ENCODE measurements around the gene TMX1. TPM values are rescaled to one million over a fixed set of nuclear protein-coding genes. Genes with fewer than 3 reads are reported as not detected.

Gene TMX1
- total and polyA plus RNA-seq, 2 of the 8 experiments (the other 6 are each of a cell fraction or from before 2014, with no cell fraction given): 26.6 to 84.0 TPM

GRCh38 chr14:51209457-51209856, 30.6 kb upstream of the TMX1 start:
- Histone ChIP-seq H2BK5ac (ENCODE audit: low read depth, low read length) (no peak overlapping the region), H4K91ac (replicated peaks; ENCODE audit: insufficient read length, low read length) (no peak overlapping the region), H3K79me1 (ENCODE audit: low read depth, low read length) (no peaks in the 10 kb centered on the region), H4K5ac (ENCODE audit: insufficient read length, low read depth, low read length) (no peak overlapping the region), H4K20me1 (replicated peaks in 1 of 2; ENCODE audit: control insufficient read depth in 1 of 2, insufficient read depth in 2 of 2, low read length in 2 of 2) (no peaks in the 10 kb centered on the region), H3K4me3 (ENCODE audit: extremely low read depth in 1 of 4, insufficient read depth in 2 of 4, low read depth in 3 of 4, low read length in 4 of 4) (no peak overlapping the region), H3K14ac (ENCODE audit: insufficient read length) (no peak overlapping the region), H3K79me2 (ENCODE audit: control insufficient read depth in 1 of 2, insufficient read depth in 2 of 2, low read length in 2 of 2) (no peaks in the 10 kb centered on the region), H3K23ac (ENCODE audit: insufficient read length) (no peak overlapping the region), H3K4me2 (ENCODE audit: insufficient read depth in 1 of 2, low read depth in 2 of 2, low read length in 2 of 2) (no peak overlapping the region), H2BK20ac (ENCODE audit: low read length) (no peak overlapping the region), H3K4ac (replicated peaks; ENCODE audit: insufficient read length, low read depth, low read length) (no peak overlapping the region), H3K27me3 (replicated peaks in 1 of 4; ENCODE audit: control insufficient read depth in 3 of 4, extremely low read depth in 1 of 4, insufficient read depth in 3 of 4, low read length in 3 of 4) (no peaks in the 10 kb centered on the region), H2BK120ac (replicated peaks; ENCODE audit: low read depth, low read length) (no peak overlapping the region), H3K18ac (ENCODE audit: extremely low read depth, low read length) (no peak overlapping the region), H3K23me2 (ENCODE audit: low read depth, low read length) (no peaks in the 10 kb centered on the region), H2AFZ (ENCODE audit: low read length) (no peak overlapping the region), H3K9me3 (ENCODE audit: insufficient read depth in 2 of 2, low read depth in 1 of 2, low read length in 1 of 2) (no peaks in the 10 kb centered on the region), H3K36me3 (ENCODE audit: control insufficient read depth in 2 of 4, insufficient read depth in 4 of 4, low read length in 3 of 4) (no peaks in the 10 kb centered on the region), H3K4me1 (replicated peaks in 1 of 4; ENCODE audit: control insufficient read depth in 3 of 4, insufficient read depth in 4 of 4, low read length in 3 of 4) (no peaks in the 10 kb centered on the region), H3K9ac (replicated peaks in 1 of 4; ENCODE audit: extremely low read depth in 1 of 4, low read depth in 3 of 4, low read length in 3 of 4) (no peak overlapping the region), H4K8ac (ENCODE audit: extremely low read depth, insufficient read depth, low read length) (no peak overlapping the region), H3K27ac (ENCODE audit: low read depth, low read length) (no peak overlapping the region), H2AK5ac (ENCODE audit: low read depth, low read length) (no peak overlapping the region), H3K56ac (replicated peaks; ENCODE audit: insufficient read length, low read depth, low read length) (no peak overlapping the region), H2BK15ac (ENCODE audit: low read length) (no peak overlapping the region), H2BK12ac (ENCODE audit: low read depth, low read length) (no peak overlapping the region)
- DNase-seq (ENCODE audit: low read depth in 1 of 2, low spot score in 2 of 2) (no peak), FAIRE-seq (no peak)
- ChIA-PET POLR2A (ENCODE audit: partially characterized antibody) (no interaction called here), CTCF (ENCODE audit: partially characterized antibody) (interaction anchor here (3.3 kb wide), 1 partner anchor 9 kb away, joined by 18 read pairs; no protein-coding TSS in a partner anchor)
- WGBS, 2 experiments (ENCODE audit: extremely low coverage in 1 of 2, insufficient coverage in 1 of 2, insufficient read length in 1 of 2, insufficient replicate concordance in 2 of 2, low coverage in 1 of 2, low lambda C conversion rate in 2 of 2, missing lambda C conversion rate in 1 of 2): 80% methylated on average over 1 of the region's 1 CpG; no CpG with 5 or more reads in 1 of the 2 experiments
- TF ChIP-seq SIX5 (IDR thresholded peaks at IDR 0.05; ENCODE audit: low read depth, low read length): no peak
- TF ChIP-seq CHD2 (IDR thresholded peaks at IDR 0.05; ENCODE audit: low read length): no peak

All from H1 (cell line).